GM12878 (cell line): ENCODE results near the gene B9D1. TPM values are rescaled to one million over a fixed set of nuclear protein-coding genes. Genes with fewer than 3 reads are reported as not detected.

Experiments
- ATAC-seq: fragments of 200-7000 bp; cut with Tn5 transposase; 3 replicates; pipeline ENCODE4 v1.9.1; 2020; ENCODE audit warnings: mild to moderate bottlenecking, moderate library complexity
- BruUV-seq: library from RNA; stranded (reverse); fragments of 400-500 nt; replicated peaks from 2 replicates; lab custom pipeline; 2021; lab: Mats Ljungman, UMichigan
- CTCF ChIA-PET: fragments of 300-600 bp; sonication (Branson Sonifier 250); formaldehyde crosslinking; extraction: SDS; loops from one replicate; lab custom pipeline; 2021; ENCODE audit warnings: inconsistent platforms; lab: Yijun Ruan, JAX
- POLR2A ChIA-PET: fragments of 350-600 bp; formaldehyde crosslinking; extraction: SDS; loops from one replicate; lab custom pipeline; 2021; ENCODE audit warnings: inconsistent platforms; lab: Charles Lee
- RAD21 ChIA-PET: fragments of 300-600 bp; sonication (Branson Sonifier 250); formaldehyde crosslinking; loops from one replicate; lab custom pipeline; 2023; ENCODE audit warnings: antibody characterized with exemption; ENCODE audit not compliant: unreplicated experiment; lab: Charles Lee
- SMC1A ChIA-PET: fragments of 300-600 bp; sonication (Branson Sonifier 250); formaldehyde crosslinking; loops from one replicate; lab custom pipeline; 2023; ENCODE audit not compliant: unreplicated experiment, uncharacterized antibody; lab: Charles Lee
- DNase-seq: peaks from one replicate; pipeline ENCODE4 v3.0.0-alpha.2; 2011; ENCODE audit warnings: low read depth, low spot score
- FAIRE-seq: peaks from 3 replicates; lab custom pipeline; 2011; peaks lifted over from hg19 to GRCh38; lab: Jason Lieb, UNC
- H2AFZ ChIP-seq: 2 replicates; pipeline ENCODE4 v1.6.0; 2011; ENCODE audit warnings: low read depth, low read length, control low read depth; ENCODE audit not compliant: control insufficient read depth
- H3K27ac ChIP-seq: 2 replicates; pipeline ENCODE4 v1.5.1; 2011; ENCODE audit warnings: control low read depth; ENCODE audit not compliant: control insufficient read depth, insufficient read depth
- H3K27me3 ChIP-seq, 2 experiments: replicated peaks in 1 of 2; 2 replicates each; pipeline versions ENCODE4 v1.6.0 to v1.6.1; 2011; ENCODE audit warnings: low read length in 1 of 2; ENCODE audit not compliant: control insufficient read depth in 2 of 2, insufficient read depth in 2 of 2
- H3K36me3 ChIP-seq, 2 experiments: 2 replicates each; pipeline ENCODE4 v1.5.1; 2011; ENCODE audit warnings: low read length in 1 of 2; ENCODE audit not compliant: control insufficient read depth in 2 of 2, insufficient read depth in 2 of 2
- H3K4me1 ChIP-seq: 2 replicates; pipeline ENCODE4 v1.6.1; 2011; ENCODE audit warnings: mild to moderate bottlenecking, low read length, moderate library complexity, mixed read lengths; ENCODE audit not compliant: control insufficient read depth, insufficient read depth
- H3K4me2 ChIP-seq: 2 replicates; pipeline ENCODE4 v1.6.0; 2011; ENCODE audit warnings: control low read depth; ENCODE audit not compliant: control insufficient read depth, insufficient read depth
- H3K4me3 ChIP-seq: fragments of 200-600 bp; sonication (generic); 2 replicates; pipeline ENCODE4 v1.5.1; 2016
- H3K79me2 ChIP-seq: 2 replicates; pipeline ENCODE4 v1.6.0; 2011; ENCODE audit warnings: low read length; ENCODE audit not compliant: control insufficient read depth, insufficient read depth
- H3K9ac ChIP-seq: 2 replicates; pipeline ENCODE4 v1.8.0; 2011; ENCODE audit warnings: low read length, control low read depth, mixed read lengths; ENCODE audit not compliant: control insufficient read depth, insufficient read depth
- H3K9me3 ChIP-seq: replicated peaks from 3 replicates; pipeline ENCODE4 v1.5.1; 2011; ENCODE audit warnings: mild to moderate bottlenecking, low read length; ENCODE audit not compliant: control insufficient read depth, insufficient read depth
- H4K20me1 ChIP-seq: 2 replicates; pipeline ENCODE4 v1.6.0; 2011; ENCODE audit not compliant: control insufficient read depth, insufficient read depth
- EGR1 ChIP-seq, 2 experiments: IDR thresholded peaks; 1 replicate in 1 of 2; 2 replicates in 1 of 2; pipeline ENCODE4 v1.6.1; 2011 to 2012; ENCODE audit warnings: low read depth in 2 of 2, low read length in 2 of 2, borderline replicate concordance in 1 of 2, mild to moderate bottlenecking in 1 of 2, moderate library complexity in 1 of 2
- FOS ChIP-seq: IDR thresholded peaks from 3 replicates; pipeline ENCODE4 v1.6.1; 2011; ENCODE audit warnings: borderline replicate concordance; ENCODE audit not compliant: insufficient read length; ENCODE audit errors: extremely low read depth
- NR2C2 ChIP-seq: IDR thresholded peaks from 2 replicates; pipeline ENCODE4 v1.6.1; 2011; ENCODE audit warnings: borderline replicate concordance, low read depth; ENCODE audit not compliant: control insufficient read depth, insufficient read length
- NR2F1 ChIP-seq: fragments of 450-650 bp; conservative IDR thresholded peaks from 2 replicates; pipeline ENCODE4 v1.6.1; 2017; ENCODE audit warnings: mild to moderate bottlenecking
- POLR2A ChIP-seq: IDR thresholded peaks from 2 replicates; pipeline ENCODE4 v1.6.1; 2011; ENCODE audit warnings: low read depth, mild to moderate bottlenecking, low read length
- SUPT20H ChIP-seq: IDR thresholded peaks from 2 replicates; pipeline ENCODE4 v1.6.1; 2011; ENCODE audit warnings: low read depth, mild to moderate bottlenecking, low read length, moderate library complexity, borderline replicate concordance; ENCODE audit not compliant: control insufficient read depth
- ZNF24 ChIP-seq: fragments of 450-650 bp; IDR thresholded peaks from 2 replicates; pipeline ENCODE4 v1.6.1; 2017; ENCODE audit warnings: antibody characterized with exemption, mild to moderate bottlenecking
- WGBS: methylation state at CpG from one replicate; pipeline ENCODE4 v1.1.6; 2016; ENCODE audit warnings: low lambda C conversion rate; ENCODE audit not compliant: insufficient replicate concordance, insufficient coverage; ENCODE audit errors: missing lambda C conversion rate; 5-methylcytosine and 5-hydroxymethylcytosine counted together
- in situ Hi-C: fragments of 300-500 bp; cut with MboI; formaldehyde crosslinking; loops from 9 replicates; pipeline ENCODE4 v1.14.3; 2018; ENCODE audit warnings: mixed read lengths
- intact Hi-C: fragments of 100-400 bp; cut with micrococcal nuclease; formaldehyde crosslinking; loops from one replicate; pipeline ENCODE4 v1.14.2; 2022; ENCODE audit not compliant: unreplicated experiment
- polyA plus RNA-seq, 11 experiments: library from polyadenylated mRNA; depleted of rRNA in 4 of 11; unstranded in 6 of 11; stranded (reverse) in 5 of 11; fragments of >200 nt; fragmentation: Nextera tagmentation in 4 of 11; fragmentation: Illumina TruSeq in 1 of 11; extraction: Ambion mirVana in 4 of 11; extraction: Trizol in 1 of 11; gene quantifications; 1 replicate in 1 of 11; 2 replicates in 10 of 11; pipeline versions ENCODE4 v1.2.1 to v1.2.3, GENCODE V29; 2011 to 2016; ENCODE audit warnings: inconsistent platforms in 2 of 11, missing spikeins in 2 of 11, low read depth in 1 of 11
- total RNA-seq, 4 experiments: library from RNA; depleted of rRNA in 3 of 4; stranded (reverse); fragments of >200 nt in 3 of 4; fragmentation: Illumina TruSeq in 1 of 4; extraction: Trizol in 1 of 4; gene quantifications; 2 replicates each; pipeline versions ENCODE4 v1.2.1 to v1.2.3, GENCODE V29; 2013 to 2021

B9D1 gene
- total and polyA plus RNA-seq, 10 of the 15 experiments (the other 5 are each of a cell fraction or from before 2014, with no cell fraction given), result 5.9 to 18.3 (median 9.8) TPM

DNA sequence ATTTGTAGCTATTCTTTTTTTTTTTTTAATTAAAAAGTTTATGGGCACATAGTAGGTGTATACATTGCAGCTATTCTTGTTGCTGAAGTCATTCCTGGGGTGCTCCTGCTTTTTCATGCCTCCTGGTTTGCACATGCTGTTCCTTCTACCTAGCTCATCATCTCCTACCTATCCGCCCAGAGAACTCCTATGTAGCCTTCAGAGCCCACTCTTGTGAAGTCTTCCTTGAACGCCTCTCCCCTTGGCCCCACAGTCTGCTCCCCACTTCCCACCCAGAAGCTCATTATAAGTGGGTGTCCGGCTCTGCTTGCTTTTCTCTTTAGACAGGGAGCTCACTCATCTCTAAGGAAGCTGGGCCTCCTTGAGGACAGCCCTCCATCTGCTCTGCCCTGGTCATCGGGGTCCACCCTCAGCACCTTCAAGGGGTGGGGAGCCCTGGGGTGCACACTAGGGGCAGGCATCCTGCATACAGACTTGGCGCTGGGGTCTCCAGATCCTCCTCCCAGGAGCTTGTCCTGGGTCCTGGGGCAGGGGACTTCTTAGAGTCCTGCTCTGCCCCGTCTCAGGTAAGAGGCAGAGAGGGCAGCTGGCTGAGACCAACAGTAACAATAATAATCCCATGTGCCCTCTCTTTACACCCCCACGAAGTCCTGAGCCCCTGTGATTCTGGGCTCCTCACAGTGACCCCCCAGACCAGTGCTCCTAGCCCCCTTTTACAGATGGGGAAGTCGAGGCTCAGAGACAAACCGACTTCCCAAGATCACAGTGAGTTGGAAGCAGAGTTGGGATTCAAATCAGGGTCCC is 3.5 kb upstream of the B9D1 start:
- H3K4me1 ChIP-seq, result peaks cover 19% of the 10 kb centered on the region
- no peaks in the 10 kb centered on the region for H3K36me3 ChIP-seq
- H3K4me2 ChIP-seq, result no peak overlapping the region
- DNase-seq (no peak), ATAC-seq (no peak), FAIRE-seq (no peak)
- H3K27me3 ChIP-seq, result no peaks in the 10 kb centered on the region; a peak in 1 of 4 replicates
- no peak overlapping the region for H2AFZ ChIP-seq
- TF ChIP-seq FOS (no peak), SUPT20H (no peak), EGR1 (IDR thresholded peaks at IDR 0.05; ENCODE audit: borderline replicate concordance in 1 of 2, low read depth in 2 of 2, low read length in 2 of 2) (no peak), NR2F1 (no peak), POLR2A (no peak), NR2C2 (no peak), ZNF24 (no peak)
- H3K9ac ChIP-seq, result no peak overlapping the region
- CTCF ChIA-PET, result interaction anchor here (0.6 to 4.6 kb wide), 6 partner anchors 12 to 147 kb away, joined by 3 to 66 read pairs (median 3); partner anchors contain the start of gene MAPK7
- RAD21 ChIA-PET, result interaction anchor here (0.9 to 4.4 kb wide), 3 partner anchors 12 to 400 kb away, joined by 3 to 35 read pairs (median 3); partner anchors contain the start of gene MAPK7
- H4K20me1 ChIP-seq, result no peaks in the 10 kb centered on the region
- no peaks in the 10 kb centered on the region for H3K79me2 ChIP-seq
- in situ Hi-C loops, result loop anchor here (5.0 kb wide), 1 partner anchor 396 kb away; no protein-coding TSS in a partner anchor
- SMC1A ChIA-PET, result interaction anchor here (0.8 to 1.6 kb wide), 4 partner anchors 12 to 397 kb away, joined by 3 to 4 read pairs (median 4); partner anchors contain the start of gene MAPK7
- H3K9me3 ChIP-seq, result no peaks in the 10 kb centered on the region
- no peak overlapping the region for H3K4me3 ChIP-seq
- intact Hi-C loops, result loop anchor here (10.0 kb wide), 1 partner anchor 279 kb away; the partner anchor contains the start of gene ALDH3A2
- no TSS peak for BruUV-seq
- POLR2A ChIA-PET, result interaction anchor here (1.2 kb wide), 1 partner anchor 12 kb away, joined by 5 read pairs; the partner anchor contains the start of gene MAPK7
- 34% methylated on average over 9 of the region's 9 CpGs for WGBS
- no peak overlapping the region for H3K27ac ChIP-seq
